Stomach (tissue), 4 donors: Measurements from ENCODE around the gene VPS13D.

Experiments
- CTCF ChIP-seq, 7 experiments: fragments of 450-650 bp in 4 of 7; fragments of 200-600 bp in 3 of 7; sonication (generic) in 3 of 7; IDR thresholded peaks; one replicate each; pipeline ENCODE4 v1.5.1; 2016 to 2019; ENCODE audit warnings: antibody characterized with exemption in 7 of 7, control low read depth in 2 of 7, mild to moderate bottlenecking in 1 of 7
- EP300 ChIP-seq: sonication (generic); formaldehyde crosslinking; IDR thresholded peaks from one replicate; pipeline ENCODE4 v1.6.1; 2017; ENCODE audit warnings: antibody characterized with exemption
- POLR2A ChIP-seq, 4 donors: fragments of 450-650 bp; IDR thresholded peaks; one replicate each; pipeline ENCODE4 v1.6.1; 2016; ENCODE audit warnings: antibody characterized with exemption in 4 of 4, control low read depth in 2 of 4, mild to moderate bottlenecking in 1 of 4, moderate library complexity in 1 of 4
- POLR2AphosphoS5 ChIP-seq, 3 donors: sonication (generic); formaldehyde crosslinking; IDR thresholded peaks; one replicate each; pipeline ENCODE4 v1.6.1; 2016; ENCODE audit warnings: antibody characterized with exemption in 3 of 3

GRCh38 chr1:12282142-12282541, 52.3 kb downstream of the VPS13D start:
- TF ChIP-seq CTCF (IDR thresholded peaks at IDR 0.05) (no peak), POLR2A (IDR thresholded peaks at IDR 0.05) (no peak), EP300 (no peak), POLR2AphosphoS5 (IDR thresholded peaks at IDR 0.05) (no peak)
